Activated CD8-positive, alpha-beta memory T cell treated with anti-CD3 and anti-CD28 coated beads for 24 hours (primary cell): ENCODE measurements around the gene ERBB4.

Source experiments
- DNase-seq: peaks from one replicate; pipeline ENCODE4 v3.0.0-alpha.2; 2020

ERBB4 gene

DNA sequence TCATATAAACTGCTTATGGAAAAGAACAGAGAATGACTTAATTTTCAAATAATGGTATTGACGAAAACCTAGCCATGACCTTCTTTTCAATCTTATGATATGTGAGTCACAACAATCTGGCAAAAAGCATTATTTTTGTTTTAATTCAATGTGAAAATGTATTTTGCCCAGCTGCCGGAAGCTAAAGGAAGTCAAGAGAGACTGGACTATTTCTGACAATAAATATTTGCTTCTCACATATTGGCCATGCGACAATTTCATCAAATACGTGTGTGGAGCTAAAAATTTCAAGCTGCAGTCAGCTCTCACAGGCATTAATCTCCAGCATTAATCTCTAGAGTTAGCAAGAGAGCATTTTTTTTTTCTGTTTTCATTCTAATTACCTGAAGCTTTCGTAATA, 1101.2 kb downstream of the ERBB4 start:
- no peak for DNase-seq

DNA sequence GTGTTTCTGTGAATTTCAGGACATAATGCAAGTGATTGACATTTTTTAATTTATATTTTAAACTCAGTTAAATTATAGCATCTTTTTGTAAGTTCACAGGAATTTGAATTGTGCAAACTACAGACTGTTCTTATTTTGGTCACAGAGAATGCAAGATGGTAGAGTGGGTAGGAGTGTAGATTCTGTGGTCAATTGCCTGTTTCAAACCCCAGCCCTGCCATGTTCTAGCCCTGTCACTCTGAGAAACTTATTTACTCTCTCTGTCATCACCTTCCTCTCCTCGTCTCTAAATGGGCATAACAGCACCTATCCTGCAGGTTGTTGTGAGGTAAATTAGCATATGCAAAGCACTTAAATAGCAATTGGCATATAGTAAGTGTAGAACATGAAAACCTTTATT, 1102.4 kb downstream of the ERBB4 start:
- DNase-seq: no peak

DNA sequence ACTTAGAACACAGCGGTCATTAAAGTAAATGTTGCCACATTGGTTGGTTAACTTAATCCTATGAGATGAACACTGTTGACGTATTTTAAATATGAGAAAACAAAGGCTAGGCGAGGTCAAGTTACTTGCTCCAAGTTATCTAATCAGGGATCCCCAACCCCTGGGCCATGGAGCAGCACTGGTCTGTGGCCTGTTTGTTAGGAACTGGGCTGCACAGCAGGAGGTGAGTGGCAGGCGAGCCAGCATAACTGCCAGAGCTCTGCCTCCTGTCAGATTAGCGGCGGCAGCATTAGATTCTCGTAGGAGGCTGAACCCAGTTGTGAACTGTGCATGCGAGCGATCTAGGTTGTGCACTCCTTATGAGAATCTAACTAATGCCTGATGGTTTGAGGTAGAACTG, 1103.3 kb downstream of the ERBB4 start:
- DNase-seq: no peak

DNA sequence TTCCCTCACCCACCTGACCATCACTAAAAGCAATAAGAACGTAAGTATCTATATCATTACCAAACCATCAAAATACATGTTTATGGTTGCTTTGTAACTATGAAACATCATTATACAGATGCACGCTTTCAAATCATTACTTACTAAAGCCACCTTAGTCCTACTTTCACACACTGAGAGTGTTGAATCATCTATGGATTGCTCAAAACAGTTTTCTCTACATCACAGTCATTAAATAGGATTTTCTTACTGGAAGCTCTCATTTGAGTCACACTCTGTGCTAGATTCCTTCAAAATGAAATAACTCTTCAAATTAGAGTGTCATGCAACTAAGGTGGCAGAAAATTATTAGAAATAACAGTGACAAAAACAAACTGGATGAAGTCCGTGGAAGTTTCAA, 1103.8 kb downstream of the ERBB4 start:
- DNase-seq: no peak

DNA sequence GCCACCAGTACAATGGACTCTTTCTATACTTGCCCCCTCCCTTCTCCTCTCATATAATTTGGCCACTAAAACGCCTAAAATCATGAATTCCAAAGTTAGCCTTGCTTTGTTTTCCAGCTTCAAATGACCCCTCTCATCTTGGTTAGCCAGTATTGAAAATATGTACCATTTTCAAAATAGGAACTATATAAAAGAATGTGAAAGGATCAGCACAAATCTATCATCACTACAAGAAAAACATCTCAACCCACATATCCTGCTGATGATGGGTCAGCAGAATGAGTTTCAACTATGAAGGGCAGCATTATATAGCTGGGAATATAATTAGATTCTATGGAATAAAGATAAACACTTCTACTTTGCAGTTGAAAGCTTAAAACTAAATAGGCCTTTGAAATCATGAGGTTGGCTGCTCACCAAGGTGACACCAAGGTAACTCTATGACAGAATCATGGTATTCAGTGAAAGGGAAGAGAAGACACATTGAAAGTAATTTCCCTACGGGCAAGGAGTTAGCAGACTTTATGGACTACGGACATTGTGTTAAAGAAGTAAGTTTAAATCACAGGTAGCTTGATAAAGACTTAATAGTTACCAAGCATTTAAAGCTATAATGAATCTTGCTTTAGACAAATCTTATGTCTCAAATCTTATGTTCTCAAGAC, 1109.2 kb downstream of the ERBB4 start:
- no peak for DNase-seq

DNA sequence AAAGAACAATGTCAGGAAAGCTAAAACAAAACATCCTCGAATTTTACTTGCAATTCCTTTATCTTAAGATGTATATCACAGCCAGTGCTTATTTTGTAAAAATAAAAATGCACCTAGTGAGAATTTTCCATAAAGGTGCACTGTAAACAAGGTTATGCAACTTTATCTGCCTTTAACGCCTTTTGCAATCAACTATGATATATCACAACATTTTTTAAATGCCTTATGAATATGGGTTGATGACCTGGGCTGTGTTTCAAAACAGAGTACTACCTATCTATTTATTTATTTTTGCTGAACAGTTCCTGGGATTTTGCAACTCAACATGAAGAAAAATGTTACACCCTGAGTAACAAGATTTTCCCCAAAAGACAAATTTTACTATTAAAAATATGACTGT, 1112.4 kb downstream of the ERBB4 start:
- DNase-seq: no peak

DNA sequence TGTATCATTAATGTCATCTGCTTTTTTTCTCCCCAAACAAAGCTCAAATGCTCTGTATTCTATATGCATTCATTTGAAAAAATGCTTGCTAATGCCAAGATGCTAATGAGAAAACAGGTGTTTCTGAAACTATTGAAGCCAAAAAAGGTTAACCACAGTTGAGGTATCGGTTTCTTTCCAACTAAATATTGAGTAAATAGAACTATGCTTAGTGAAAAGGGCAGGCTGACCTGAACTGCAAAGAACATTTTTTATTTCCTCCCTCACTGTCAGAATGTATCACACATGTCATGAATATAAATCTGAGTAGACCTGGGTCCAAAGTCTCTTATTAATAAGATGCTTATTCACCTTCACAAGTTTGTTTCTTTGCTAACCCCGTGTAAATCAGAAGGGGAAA, 1115.6 kb downstream of the ERBB4 start:
- no peak for DNase-seq

DNA sequence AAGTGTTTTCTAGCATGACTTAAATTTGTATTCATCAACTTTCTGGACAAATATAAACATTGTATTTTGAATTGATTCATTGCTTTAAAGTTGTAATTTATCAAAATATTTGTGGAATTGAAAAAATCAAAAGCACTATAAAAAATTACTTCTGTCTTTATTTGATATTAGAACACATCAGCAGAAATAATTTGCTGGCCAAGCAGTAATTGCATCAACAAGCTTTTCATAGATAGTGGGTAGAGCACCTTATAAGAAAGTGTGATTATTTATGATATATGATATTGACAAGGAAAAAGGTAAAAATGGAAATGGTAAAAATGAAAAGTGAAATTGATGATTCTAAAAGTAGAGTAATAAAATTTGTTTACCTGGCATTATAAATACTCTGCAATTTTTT, 1121.1 kb downstream of the ERBB4 start:
- DNase-seq: no peak

DNA sequence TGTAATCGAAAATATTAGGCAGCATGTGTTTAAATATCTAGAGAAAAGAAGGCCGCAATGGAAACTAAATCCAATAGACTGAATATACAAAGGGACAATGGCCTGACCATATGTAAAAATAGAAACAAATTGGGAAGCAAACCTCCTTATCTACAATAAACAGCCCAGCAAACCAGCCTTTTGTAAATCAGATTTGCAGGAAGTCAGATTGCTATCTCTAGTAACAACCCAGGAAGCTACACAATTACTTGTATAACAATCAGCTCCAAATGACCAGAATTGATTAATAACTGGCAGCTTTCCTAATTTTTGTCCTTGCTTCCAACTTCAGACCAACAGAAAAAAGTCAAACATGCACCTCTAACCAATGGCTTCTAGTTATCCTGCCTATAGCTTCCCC, 1122.2 kb downstream of the ERBB4 start:
- DNase-seq: no peak

DNA sequence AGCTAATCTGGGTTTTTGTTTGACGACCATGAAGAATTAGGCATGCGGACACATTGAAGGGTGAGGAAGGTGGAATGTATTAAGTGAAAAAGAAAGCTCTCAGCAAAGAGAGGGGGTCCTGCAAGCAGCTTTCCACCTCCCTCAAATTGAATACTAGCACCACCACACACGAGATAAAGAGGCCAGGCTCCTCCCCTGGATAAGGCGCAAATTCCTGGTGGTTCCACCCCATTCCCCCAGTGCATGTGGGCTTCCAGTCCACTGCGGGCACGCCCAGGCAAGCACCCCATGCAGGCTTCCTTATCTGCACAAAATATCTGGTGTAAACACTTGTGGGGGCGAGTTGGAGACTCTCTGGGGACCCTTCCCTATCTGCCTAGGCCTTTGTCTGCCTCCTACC, 1124.9 kb downstream of the ERBB4 start:
- DNase-seq: no peak

DNA sequence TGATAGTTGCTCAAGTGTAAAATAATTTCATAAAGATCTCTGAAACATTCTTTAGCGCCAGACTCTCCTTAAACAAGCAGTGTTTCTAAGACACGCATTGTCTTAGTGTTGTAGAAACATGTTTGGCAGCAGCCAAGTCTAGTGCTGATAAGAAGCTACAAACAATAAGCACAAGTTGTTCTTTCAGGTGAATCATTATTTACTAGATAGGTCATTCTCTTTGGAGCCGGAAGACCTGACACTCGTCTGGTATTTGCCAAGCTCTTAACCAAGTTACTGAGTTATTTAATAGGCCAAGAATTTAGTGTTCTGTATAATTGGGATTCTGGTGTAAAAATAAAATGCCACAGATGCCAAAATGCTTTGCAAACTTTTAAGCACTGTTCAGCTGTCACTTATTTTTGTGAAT, 1130.1 kb downstream of the ERBB4 start:
- DNase-seq: no peak

DNA sequence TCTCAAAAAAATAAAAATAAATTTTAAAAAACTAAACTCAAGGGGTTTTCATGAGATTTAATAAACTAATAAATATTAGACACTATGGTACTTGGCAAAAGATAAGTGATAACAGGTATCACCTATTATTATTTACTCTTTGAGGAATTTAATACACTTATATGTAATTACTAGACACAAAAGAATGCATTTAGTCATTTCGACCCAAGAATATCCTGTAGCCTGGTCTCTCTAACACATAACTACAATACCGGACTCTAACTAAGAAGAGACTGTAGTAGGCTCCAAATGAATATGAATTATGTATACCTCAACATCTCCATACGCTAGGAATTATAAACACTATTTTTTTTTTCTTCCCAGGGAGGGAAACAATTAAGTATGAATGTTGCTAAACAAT, 1131.5 kb downstream of the ERBB4 start:
- no peak for DNase-seq

DNA sequence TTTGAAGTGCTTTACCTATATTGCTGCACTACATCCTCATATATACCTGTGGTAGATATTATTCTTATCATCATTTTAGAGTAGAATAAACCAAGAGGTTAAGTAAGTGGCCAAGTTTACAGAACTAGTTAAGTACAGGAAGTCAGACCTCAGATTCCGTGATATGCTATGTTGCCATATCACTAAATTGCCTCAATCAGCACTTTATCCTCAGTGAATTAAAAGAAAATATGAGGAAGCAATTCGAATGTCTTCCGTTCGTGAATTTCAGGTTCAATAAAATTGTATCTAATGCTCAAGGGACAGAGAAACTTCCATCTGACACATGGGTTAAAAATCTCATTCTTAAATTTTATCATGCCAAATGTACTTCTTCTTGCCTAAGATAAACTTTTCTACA, 1133.6 kb downstream of the ERBB4 start:
- no peak for DNase-seq

DNA sequence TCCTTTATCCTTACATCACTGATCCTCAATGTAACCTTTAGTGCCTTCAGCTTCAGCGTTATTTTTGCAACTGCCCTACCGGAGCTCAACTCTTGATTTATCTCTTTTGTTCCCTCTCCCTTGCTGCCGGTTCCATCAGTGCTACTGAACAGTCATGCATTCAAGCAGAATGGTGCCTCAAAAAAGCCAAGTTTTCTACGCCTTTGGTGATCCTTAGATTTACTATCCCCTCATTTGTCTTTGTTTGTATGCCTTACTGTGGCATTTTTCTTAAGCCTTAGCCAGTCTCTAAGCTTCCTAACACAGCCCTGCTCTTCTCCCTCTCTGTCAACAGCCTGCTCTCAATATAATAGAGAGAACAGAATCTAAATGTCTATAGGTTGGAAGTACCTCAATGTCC, 1134.5 kb downstream of the ERBB4 start:
- no peak for DNase-seq

DNA sequence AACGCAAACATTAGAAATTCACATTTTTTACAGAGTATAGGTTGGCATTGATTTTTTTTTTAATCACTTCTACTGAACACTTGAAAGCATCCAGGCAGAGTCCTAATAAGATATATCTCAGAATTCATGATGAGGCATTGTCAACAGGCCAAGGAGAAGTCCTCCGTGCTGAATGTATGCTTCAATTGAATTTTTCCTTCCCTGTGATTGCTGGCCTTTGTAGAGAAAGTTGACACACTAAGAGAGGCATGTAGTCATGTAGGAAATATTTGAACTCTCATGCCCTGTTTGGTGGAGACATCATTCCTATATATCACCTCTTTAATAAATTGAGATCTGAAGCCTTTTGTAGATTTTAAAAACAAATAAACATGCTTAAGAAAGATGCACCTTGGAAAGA, 1137.3 kb downstream of the ERBB4 start:
- no peak for DNase-seq

DNA sequence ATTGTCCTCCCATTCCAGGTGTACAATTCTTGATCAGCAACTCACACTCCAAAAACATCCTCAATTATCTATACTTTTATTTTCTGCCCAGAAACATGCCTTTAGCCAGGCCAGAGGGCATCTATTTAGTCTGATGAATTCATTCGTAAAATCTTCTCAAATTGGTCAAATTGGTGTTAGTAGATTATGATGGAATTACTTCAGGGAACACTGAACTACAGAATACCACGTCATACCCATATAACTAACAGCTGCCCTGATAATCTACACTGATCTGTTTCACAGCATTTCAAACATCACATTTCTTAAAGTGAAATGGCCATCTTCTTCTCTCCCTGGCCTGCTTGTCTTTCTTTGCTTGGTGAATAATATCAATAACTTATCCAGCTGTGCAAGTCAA, 1140.8 kb downstream of the ERBB4 start:
- DNase-seq: no peak

DNA sequence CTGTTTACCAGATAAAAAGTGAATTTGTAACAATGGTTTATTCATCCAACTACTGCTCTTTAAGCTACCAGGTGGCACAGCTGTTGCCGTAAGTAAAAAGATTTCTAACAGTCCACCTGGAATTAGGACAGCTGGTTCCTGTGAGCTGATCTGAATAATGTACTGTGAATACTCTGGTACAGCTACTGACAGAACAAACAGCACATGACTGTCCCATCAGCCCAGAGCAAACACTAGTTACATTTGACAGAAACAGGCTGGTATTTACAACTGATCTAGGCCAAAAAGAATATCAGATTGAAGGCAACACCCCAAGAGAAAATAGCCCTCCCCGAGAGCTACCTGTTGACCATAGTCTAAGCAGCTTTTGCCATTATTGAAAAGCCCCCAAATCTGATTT, 1141.8 kb downstream of the ERBB4 start:
- DNase-seq: no peak

DNA sequence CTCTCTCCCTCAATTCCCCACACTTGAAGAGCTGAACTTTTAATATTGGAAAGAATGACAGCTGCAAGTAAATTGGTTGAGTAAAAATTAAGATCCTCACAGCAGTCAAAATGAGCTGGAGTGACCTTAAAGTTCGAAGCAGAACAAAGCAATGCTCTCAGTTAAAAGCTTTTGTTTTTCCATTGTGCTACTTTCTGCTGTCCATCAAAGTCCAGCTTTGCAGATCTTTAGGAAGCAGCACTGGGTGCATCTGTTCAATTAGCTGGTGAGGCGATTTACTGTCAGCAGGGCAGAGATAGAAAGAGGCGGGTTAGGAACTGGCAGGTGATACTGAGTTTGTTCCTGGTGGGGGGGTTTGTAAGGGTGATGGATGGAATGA, 1147.4 kb downstream of the ERBB4 start:
- DNase-seq: no peak

DNA sequence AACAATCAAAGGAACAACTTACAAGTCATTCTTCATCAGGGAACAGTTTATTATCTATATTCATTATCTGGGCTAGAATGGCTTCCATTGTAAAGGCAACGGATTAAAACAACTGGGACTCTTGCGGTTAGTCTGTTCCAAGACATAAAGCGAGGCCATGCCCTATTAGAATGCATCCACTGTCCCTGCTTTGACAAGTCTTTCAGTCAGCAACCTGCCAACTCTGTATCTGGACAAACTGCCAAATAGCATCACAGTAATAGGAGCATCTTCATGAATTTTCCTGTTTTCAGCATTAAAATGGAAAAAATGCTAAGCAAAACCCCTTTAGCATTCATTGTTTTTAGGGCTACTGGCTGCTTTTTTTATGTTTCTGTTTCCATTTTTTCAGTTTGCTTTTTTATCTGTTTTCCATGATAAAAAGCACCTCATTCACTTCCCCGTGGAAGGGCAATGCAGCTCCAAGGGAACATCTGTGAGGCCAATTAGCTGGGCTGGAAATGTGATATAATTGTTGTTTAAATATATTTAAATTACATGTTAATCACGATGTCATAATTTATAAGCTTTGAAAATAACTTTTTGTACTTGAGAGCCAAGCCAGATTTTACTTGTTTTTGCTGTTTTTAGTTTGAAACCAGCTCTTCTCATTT, 1147.9 kb downstream of the ERBB4 start:
- no peak for DNase-seq

DNA sequence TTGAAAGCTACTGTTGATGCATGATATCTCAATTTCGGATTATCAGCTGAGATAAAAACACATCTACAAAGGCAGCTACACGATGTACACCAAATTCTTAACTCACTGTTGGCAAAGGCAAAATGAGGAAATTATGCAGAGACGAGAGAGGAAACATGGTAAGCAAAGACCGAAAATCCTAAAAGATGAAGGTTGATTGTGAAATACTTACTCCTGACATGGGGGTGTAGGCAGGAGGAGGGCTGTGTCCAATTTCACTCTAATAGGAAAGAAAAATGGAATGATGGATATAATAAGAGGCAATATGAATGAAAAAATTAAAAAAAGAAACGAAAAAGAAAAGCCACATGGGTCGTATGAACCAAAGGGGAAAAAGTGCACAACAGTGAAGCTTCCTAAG, 1150.9 kb downstream of the ERBB4 start:
- DNase-seq: no peak

DNA sequence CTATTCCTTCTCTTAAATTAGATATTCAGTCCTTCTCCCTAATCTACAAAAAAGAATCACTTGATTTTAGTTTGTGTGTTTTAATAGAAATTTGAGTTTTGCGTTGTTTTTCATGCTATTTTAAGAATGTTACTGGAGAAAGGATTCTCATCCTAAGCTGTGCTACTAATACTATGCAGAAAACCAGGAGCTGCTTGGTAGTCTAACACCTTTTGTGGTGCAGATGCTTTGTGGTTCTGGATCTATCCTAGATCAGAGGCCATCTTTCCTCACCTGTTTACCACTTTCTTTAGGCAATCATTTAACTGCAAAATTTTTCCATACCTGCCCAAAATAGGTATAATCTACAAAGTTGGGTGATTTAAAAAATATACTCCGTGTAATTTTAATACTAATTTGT, 1158.6 kb downstream of the ERBB4 start:
- no peak for DNase-seq

DNA sequence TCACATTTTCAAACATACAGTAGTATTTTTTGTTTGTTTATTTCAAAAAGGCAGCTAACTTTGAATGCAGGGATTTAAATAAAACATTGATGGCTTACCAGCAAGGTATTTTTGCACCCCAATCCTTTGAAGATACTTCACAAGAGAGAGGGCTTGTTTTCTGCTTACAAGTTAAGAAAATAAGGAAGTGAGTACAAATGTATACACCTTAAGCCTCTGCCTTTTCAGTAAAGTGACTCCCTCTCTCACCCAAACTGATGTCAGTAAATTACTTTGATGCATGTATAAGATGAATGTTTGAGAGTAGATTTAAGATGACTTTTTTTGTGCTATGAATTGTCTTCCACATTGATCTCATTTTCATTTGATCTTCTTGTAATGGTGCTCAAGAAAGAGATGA, 1162.2 kb downstream of the ERBB4 start:
- DNase-seq: no peak

DNA sequence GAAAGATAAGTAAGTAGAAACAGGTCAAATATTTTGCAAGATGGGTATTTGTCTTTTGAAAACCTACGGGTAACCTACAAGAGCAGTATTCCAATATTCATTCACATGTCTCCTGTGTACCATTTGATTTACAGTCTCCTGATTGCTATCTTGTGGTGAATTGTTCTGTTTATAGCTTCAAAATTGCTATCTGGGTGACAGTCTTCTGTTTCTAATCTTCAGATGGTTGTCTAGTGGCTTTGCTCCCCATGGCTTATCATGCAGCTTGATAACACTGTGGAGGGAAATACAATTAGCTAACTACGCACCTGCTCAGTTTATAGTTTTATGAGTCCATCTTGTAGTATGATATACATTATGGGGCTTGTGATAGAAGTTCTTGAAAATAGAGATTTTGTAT, 1165.4 kb downstream of the ERBB4 start:
- DNase-seq: no peak

DNA sequence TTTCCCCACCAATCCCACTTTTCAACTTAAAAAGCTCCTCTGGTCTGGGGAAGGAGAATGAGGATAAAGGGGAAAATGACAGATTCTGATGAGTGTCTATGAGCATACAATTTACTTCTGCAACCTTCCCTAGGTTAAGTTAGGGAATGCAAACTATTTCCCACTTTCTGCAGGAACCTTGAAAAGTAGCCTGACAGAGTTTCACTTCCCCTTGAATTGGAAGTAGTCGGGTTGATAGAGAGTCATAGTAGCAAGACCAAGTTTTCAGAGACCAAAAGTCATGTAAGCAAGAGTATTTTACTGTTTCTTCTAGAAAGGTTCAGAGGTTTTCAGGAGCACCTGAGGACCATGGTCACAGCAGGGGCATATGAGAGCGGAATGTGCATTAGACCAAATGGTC, 1167.1 kb downstream of the ERBB4 start:
- no peak for DNase-seq

DNA sequence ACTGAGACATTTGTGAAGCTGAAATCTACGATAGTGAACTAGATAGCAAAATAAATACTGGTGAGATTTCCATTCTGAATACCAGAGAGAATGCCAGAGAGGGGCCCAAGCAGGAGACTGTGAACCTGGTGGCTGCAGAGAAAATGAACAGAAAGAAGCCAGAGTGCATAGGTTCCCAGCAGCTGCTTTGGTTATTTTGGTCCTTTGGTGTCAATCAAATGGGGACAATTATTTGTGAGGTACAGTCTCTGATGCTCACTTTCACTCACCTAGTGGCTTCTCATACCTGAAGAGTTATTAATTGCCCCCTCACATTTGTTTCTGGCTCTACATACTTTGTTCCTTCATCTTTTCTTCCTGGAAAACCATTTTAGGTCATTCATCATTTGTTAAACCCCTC, 1170.1 kb downstream of the ERBB4 start:
- no peak for DNase-seq
